Neural cell (in vitro differentiated cells): ENCODE results near the gene CPHXL2. TPM values are rescaled to one million over a fixed set of nuclear protein-coding genes. Genes with fewer than 3 reads are reported as not detected.

ENCODE experiments used
- H2AFZ ChIP-seq: fragments of 200-600, 300-800 bp; sonication (generic), shearing (Covaris generic); 2 replicates; pipeline ENCODE4 v1.6.0; 2014; ENCODE audit warnings: low read depth, mild to moderate bottlenecking, antibody characterized with exemption, low read length, moderate library complexity
- H3F3A ChIP-seq: fragments of 200-600 bp; shearing (Covaris generic); 2 replicates; pipeline ENCODE4 v1.6.1; 2016; ENCODE audit warnings: mild to moderate bottlenecking, moderate library complexity, mixed read lengths, antibody characterized with exemption, low read length; ENCODE audit not compliant: insufficient read depth, poor library complexity, severe bottlenecking
- H3K27ac ChIP-seq: fragments of 200-600, 300-800 bp; sonication (generic), shearing (Covaris generic); 2 replicates; pipeline ENCODE4 v1.5.1; 2014; ENCODE audit warnings: mild to moderate bottlenecking, low read length, moderate library complexity
- H3K27me3 ChIP-seq: fragments of 300-800, 200-600 bp; sonication (generic), shearing (Covaris generic); 2 replicates; pipeline ENCODE4 v1.6.0; 2014; ENCODE audit warnings: mild to moderate bottlenecking, low read depth, low read length, moderate library complexity; ENCODE audit not compliant: insufficient read depth
- H3K36me3 ChIP-seq: fragments of 300-800, 200-600 bp; sonication (generic), shearing (Covaris generic); 2 replicates; pipeline ENCODE4 v1.5.1; 2014; ENCODE audit warnings: mild to moderate bottlenecking, antibody characterized with exemption, low read length, moderate library complexity; ENCODE audit not compliant: insufficient read depth
- H3K4me2 ChIP-seq: fragments of 300-800, 200-600 bp; sonication (generic), shearing (Covaris generic); 2 replicates; pipeline ENCODE4 v1.6.0; 2014; ENCODE audit warnings: mild to moderate bottlenecking, low read length
- H3K4me3 ChIP-seq: fragments of 300-800, 200-600 bp; sonication (generic), shearing (Covaris generic); 2 replicates; pipeline ENCODE4 v1.5.1; 2014; ENCODE audit warnings: mild to moderate bottlenecking, low read length, moderate library complexity
- H3K79me2 ChIP-seq: fragments of 200-600 bp; shearing (Covaris generic); replicated peaks from 2 replicates; pipeline ENCODE4 v1.6.0; 2014; ENCODE audit warnings: mild to moderate bottlenecking, low read length, moderate library complexity; ENCODE audit not compliant: insufficient read depth
- H3K9ac ChIP-seq: fragments of 300-800, 200-600 bp; sonication (generic), shearing (Covaris generic); 2 replicates; pipeline ENCODE4 v1.6.1; 2016; ENCODE audit warnings: mild to moderate bottlenecking, low read length, mixed read lengths
- H3K9me2 ChIP-seq: fragments of 200-600 bp; shearing (Covaris generic); 2 replicates; pipeline ENCODE4 v1.6.1; 2016; ENCODE audit warnings: mild to moderate bottlenecking, low read length, mixed read lengths; ENCODE audit not compliant: insufficient read depth
- H3K9me3 ChIP-seq: fragments of 200-600, 300-800 bp; sonication (generic), shearing (Covaris generic); 2 replicates; pipeline ENCODE4 v1.6.1; 2016; ENCODE audit warnings: mild to moderate bottlenecking, mixed run types, low read length, moderate library complexity, mixed read lengths
- H4K20me1 ChIP-seq: fragments of 200-600 bp; shearing (Covaris generic); 2 replicates; pipeline ENCODE4 v1.6.1; 2016; ENCODE audit warnings: mild to moderate bottlenecking, mixed run types; ENCODE audit not compliant: insufficient read depth
- EP300 ChIP-seq: fragments of 450-650 bp; conservative IDR thresholded peaks from 2 replicates; pipeline ENCODE4 v1.6.1; 2014; ENCODE audit warnings: antibody characterized with exemption, mild to moderate bottlenecking, moderate library complexity; ENCODE audit not compliant: poor library complexity, severe bottlenecking
- EZH2 ChIP-seq: fragments of 200-600, 300-800 bp; shearing (Covaris generic), sonication (generic); IDR thresholded peaks from 2 replicates; pipeline ENCODE4 v1.6.1; 2014; ENCODE audit warnings: antibody characterized with exemption, low read length, borderline replicate concordance, mild to moderate bottlenecking; ENCODE audit not compliant: insufficient read depth, poor library complexity, severe bottlenecking
- MXI1 ChIP-seq: fragments of 450-650 bp; conservative IDR thresholded peaks from 2 replicates; pipeline ENCODE4 v1.6.1; 2014; ENCODE audit warnings: antibody characterized with exemption, mild to moderate bottlenecking; ENCODE audit not compliant: poor library complexity, severe bottlenecking
- POLR2AphosphoS5 ChIP-seq: IDR thresholded peaks from 2 replicates; pipeline ENCODE4 v1.6.1; 2012
- RAD21 ChIP-seq: fragments of 450-650 bp; conservative IDR thresholded peaks from 2 replicates; pipeline ENCODE4 v1.6.1; 2014; ENCODE audit warnings: antibody characterized with exemption, mild to moderate bottlenecking, moderate library complexity
- SMC3 ChIP-seq: fragments of 450-650 bp; conservative IDR thresholded peaks from 2 replicates; pipeline ENCODE4 v1.6.1; 2014; ENCODE audit warnings: antibody characterized with exemption, mild to moderate bottlenecking, moderate library complexity; ENCODE audit not compliant: poor library complexity
- TAF1 ChIP-seq: IDR thresholded peaks from 2 replicates; pipeline ENCODE4 v1.6.1; 2012; ENCODE audit warnings: low read depth
- polyA plus RNA-seq: library from polyadenylated mRNA; depleted of rRNA; stranded (reverse); fragments of >200 nt; gene quantifications from 2 replicates; pipeline ENCODE4 v1.2.3, GENCODE V29; 2014
- TF ChIP-seq, protein P1 (sequence below): fragments of 450-650 bp; IDR thresholded peaks from 2 replicates; pipeline ENCODE4 v1.5.1; 2014; ENCODE audit warnings: antibody characterized with exemption, mild to moderate bottlenecking, moderate library complexity; ENCODE audit not compliant: poor library complexity, severe bottlenecking
- TF ChIP-seq, protein P2 (sequence below): IDR thresholded peaks from 2 replicates; pipeline ENCODE4 v1.6.1; 2012; ENCODE audit warnings: borderline replicate concordance

The CPHXL2 gene
- polyA plus RNA-seq, 1 donor from 2014 or later = not detected

DNA sequence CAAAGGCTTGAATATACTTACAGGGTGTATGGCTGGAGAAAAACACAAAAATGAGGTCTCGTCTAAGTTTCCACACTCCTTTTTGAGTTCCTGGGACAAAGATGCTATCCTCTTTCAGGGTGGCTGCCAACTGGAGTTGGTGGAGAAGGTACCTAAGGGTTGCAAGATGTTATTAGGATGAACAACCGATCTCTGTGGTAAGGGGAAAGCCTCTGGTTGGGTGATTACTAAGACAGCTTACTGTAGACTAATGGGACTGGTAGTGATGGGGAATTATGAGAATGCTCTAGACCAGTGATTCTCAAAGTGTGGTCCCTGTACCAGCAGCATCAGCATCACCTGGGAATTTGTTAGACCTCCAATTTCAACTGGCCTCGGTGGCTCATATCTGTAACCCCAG, 59.7 kb downstream of the CPHXL2 start:
- H3F3A ChIP-seq = no peaks in the 10 kb centered on the region
- no peak overlapping the region for H2AFZ ChIP-seq
- no peak overlapping the region for H3K9ac ChIP-seq
- TF ChIP-seq RAD21 (no peak), TAF1 (no peak)
- H3K36me3 ChIP-seq = peaks cover 3% of the 10 kb centered on the region
- H4K20me1 ChIP-seq = no peaks in the 10 kb centered on the region
- no peak overlapping the region for H3K4me3 ChIP-seq
- H3K79me2 ChIP-seq = peaks cover 4% of the 10 kb centered on the region
- no peaks in the 10 kb centered on the region for H3K27me3 ChIP-seq
- no peak overlapping the region for H3K27ac ChIP-seq
- no peaks in the 10 kb centered on the region for H3K9me2 ChIP-seq
- H3K9me3 ChIP-seq = no peaks in the 10 kb centered on the region
- H3K4me2 ChIP-seq = no peak overlapping the region

DNA sequence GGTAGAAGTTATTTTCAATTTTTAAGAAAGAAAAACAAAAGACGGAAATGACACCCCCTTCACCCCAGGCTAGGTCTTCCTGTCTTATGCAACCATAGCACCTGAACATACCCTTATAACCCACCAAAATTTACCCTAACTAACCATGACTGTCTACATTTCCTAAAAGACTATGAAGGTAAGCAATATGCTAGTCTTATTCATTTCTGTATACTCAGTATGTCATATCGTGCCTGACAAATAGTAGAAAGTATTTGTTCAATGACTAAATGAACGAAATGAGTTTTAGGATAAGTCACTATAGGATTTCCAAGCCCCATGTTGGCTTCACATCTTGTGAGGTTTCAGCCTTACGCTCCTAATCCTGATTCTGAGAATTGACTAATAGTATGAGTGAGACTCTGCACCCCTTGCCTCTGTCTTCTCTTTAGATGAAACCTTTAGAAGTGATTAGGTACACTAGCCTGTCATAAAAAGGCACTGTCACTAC, 60.2 kb downstream of the CPHXL2 start:
- TF ChIP-seq POLR2AphosphoS5 (no peak), RAD21 (no peak), MXI1 (no peak), EP300 (no peak), EZH2 (no peak), SMC3 (no peak), TAF1 (no peak)
- TF ChIP-seq, protein P1, sequence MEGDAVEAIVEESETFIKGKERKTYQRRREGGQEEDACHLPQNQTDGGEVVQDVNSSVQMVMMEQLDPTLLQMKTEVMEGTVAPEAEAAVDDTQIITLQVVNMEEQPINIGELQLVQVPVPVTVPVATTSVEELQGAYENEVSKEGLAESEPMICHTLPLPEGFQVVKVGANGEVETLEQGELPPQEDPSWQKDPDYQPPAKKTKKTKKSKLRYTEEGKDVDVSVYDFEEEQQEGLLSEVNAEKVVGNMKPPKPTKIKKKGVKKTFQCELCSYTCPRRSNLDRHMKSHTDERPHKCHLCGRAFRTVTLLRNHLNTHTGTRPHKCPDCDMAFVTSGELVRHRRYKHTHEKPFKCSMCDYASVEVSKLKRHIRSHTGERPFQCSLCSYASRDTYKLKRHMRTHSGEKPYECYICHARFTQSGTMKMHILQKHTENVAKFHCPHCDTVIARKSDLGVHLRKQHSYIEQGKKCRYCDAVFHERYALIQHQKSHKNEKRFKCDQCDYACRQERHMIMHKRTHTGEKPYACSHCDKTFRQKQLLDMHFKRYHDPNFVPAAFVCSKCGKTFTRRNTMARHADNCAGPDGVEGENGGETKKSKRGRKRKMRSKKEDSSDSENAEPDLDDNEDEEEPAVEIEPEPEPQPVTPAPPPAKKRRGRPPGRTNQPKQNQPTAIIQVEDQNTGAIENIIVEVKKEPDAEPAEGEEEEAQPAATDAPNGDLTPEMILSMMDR = no peak
- TF ChIP-seq, protein P2, sequence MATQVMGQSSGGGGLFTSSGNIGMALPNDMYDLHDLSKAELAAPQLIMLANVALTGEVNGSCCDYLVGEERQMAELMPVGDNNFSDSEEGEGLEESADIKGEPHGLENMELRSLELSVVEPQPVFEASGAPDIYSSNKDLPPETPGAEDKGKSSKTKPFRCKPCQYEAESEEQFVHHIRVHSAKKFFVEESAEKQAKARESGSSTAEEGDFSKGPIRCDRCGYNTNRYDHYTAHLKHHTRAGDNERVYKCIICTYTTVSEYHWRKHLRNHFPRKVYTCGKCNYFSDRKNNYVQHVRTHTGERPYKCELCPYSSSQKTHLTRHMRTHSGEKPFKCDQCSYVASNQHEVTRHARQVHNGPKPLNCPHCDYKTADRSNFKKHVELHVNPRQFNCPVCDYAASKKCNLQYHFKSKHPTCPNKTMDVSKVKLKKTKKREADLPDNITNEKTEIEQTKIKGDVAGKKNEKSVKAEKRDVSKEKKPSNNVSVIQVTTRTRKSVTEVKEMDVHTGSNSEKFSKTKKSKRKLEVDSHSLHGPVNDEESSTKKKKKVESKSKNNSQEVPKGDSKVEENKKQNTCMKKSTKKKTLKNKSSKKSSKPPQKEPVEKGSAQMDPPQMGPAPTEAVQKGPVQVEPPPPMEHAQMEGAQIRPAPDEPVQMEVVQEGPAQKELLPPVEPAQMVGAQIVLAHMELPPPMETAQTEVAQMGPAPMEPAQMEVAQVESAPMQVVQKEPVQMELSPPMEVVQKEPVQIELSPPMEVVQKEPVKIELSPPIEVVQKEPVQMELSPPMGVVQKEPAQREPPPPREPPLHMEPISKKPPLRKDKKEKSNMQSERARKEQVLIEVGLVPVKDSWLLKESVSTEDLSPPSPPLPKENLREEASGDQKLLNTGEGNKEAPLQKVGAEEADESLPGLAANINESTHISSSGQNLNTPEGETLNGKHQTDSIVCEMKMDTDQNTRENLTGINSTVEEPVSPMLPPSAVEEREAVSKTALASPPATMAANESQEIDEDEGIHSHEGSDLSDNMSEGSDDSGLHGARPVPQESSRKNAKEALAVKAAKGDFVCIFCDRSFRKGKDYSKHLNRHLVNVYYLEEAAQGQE = no peak
- Histone ChIP-seq H4K20me1 (no peaks in the 10 kb centered on the region), H3K9ac (no peak overlapping the region), H2AFZ (no peak overlapping the region), H3K9me3 (no peaks in the 10 kb centered on the region), H3K4me3 (no peak overlapping the region), H3K79me2 (peaks cover 3% of the 10 kb centered on the region), H3K4me2 (no peak overlapping the region), H3K9me2 (no peaks in the 10 kb centered on the region), H3K36me3 (peaks cover 3% of the 10 kb centered on the region), H3K27me3 (no peaks in the 10 kb centered on the region), H3K27ac (no peak overlapping the region), H3F3A (no peaks in the 10 kb centered on the region)

DNA sequence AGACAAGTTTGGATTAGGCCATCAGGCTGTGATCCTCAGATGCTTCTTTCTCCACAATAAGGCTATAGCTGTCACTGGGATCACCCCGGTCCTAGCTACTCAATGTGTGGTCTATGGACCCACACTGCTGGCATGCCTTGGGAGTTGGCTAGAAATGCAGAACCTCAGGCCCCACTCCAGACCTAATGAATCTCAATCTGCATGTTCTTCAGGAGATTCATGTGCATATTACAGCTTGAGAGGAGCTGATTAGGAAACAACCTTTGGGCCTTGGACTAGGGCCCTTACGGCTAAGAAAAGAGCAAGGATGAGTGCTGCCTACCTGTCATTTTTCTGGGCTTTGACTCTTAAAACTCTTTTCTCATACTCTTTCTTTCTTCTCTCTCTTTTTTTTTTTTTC, 61.2 kb downstream of the CPHXL2 start:
- H3F3A ChIP-seq = no peaks in the 10 kb centered on the region
- no peaks in the 10 kb centered on the region for H3K9me3 ChIP-seq
- no peaks in the 10 kb centered on the region for H3K27me3 ChIP-seq
- no peak overlapping the region for H3K27ac ChIP-seq
- no peak overlapping the region for H3K4me2 ChIP-seq
- H3K9ac ChIP-seq = no peak overlapping the region
- H3K79me2 ChIP-seq = no peaks in the 10 kb centered on the region
- no peaks in the 10 kb centered on the region for H4K20me1 ChIP-seq
- no peak overlapping the region for H3K4me3 ChIP-seq
- TF ChIP-seq, protein P1 = no peak
- TF ChIP-seq TAF1 = no peak
- no peak for TF ChIP-seq SMC3
- no peak for TF ChIP-seq EP300
- TF ChIP-seq MXI1 = no peak
- TF ChIP-seq, protein P2 = no peak
- no peak for TF ChIP-seq RAD21
- no peak for TF ChIP-seq EZH2
- TF ChIP-seq POLR2AphosphoS5 = no peak
- H3K36me3 ChIP-seq = peaks cover 3% of the 10 kb centered on the region
- H2AFZ ChIP-seq = no peak overlapping the region
- H3K9me2 ChIP-seq = no peaks in the 10 kb centered on the region
